GM19372 (cell line): ENCODE measurements around the gene RBM20.
"Not testable (repeated sequence)": the region's sequence is repeated elsewhere in the genome, so short reads cannot be mapped to it uniquely, and the experiment has no call there.

ENCODE experiments used
- ATAC-seq: cut with Tn5 transposase; IDR thresholded peaks from one replicate; pipeline ENCODE4 v1.9.1; 2021; ENCODE audit warnings: mild to moderate bottlenecking, low read depth, moderate library complexity; ENCODE audit not compliant: unreplicated experiment

The RBM20 gene

GRCh38 chr10:110623316-110623715 lies 20.8 kb upstream of the RBM20 start:
- ATAC-seq = not testable (repeated sequence)

GRCh38 chr10:110625356-110625894 lies 18.7 kb upstream of the RBM20 start:
- ATAC-seq = no peak

- ATAC-seq = no peak
Measured at GRCh38 chr10:110625951-110626855, 17.9 kb upstream of the RBM20 start.

- no peak for ATAC-seq
Measured at GRCh38 chr10:110628161-110628560, 16.0 kb upstream of the RBM20 start.

GRCh38 chr10:110629680-110630191 lies 14.4 kb upstream of the RBM20 start:
- no peak for ATAC-seq

GRCh38 chr10:110631934-110632333 lies 12.2 kb upstream of the RBM20 start:
- ATAC-seq = no peak

- ATAC-seq = no peak
Measured at GRCh38 chr10:110632591-110633215, 11.4 kb upstream of the RBM20 start.

GRCh38 chr10:110634527-110635209 lies 9.5 kb upstream of the RBM20 start:
- no peak for ATAC-seq

- no peak for ATAC-seq
Measured at GRCh38 chr10:110636572-110636931, 7.6 kb upstream of the RBM20 start.

- no peak for ATAC-seq
Measured at GRCh38 chr10:110636932-110637557, 7.1 kb upstream of the RBM20 start.

GRCh38 chr10:110637558-110638053 lies 6.5 kb upstream of the RBM20 start:
- ATAC-seq = no peak

GRCh38 chr10:110638319-110638718 lies 5.8 kb upstream of the RBM20 start:
- ATAC-seq = no peak

GRCh38 chr10:110639046-110639445 lies 5.1 kb upstream of the RBM20 start:
- not testable (repeated sequence) for ATAC-seq

GRCh38 chr10:110639858-110640257 lies 4.3 kb upstream of the RBM20 start:
- not testable (repeated sequence) for ATAC-seq

- ATAC-seq = no peak
Measured at GRCh38 chr10:110641256-110641655, 2.9 kb upstream of the RBM20 start.

- no peak for ATAC-seq
Measured at GRCh38 chr10:110642204-110643034, 1.7 kb upstream of the RBM20 start.

GRCh38 chr10:110643035-110643652 lies 992 bp upstream of the RBM20 start:
- no peak for ATAC-seq

- ATAC-seq = no peak
Measured at GRCh38 chr10:110644598-110645462, 694 bp downstream of the RBM20 start.
